Small intestine (tissue), 7 donors: ENCODE data around the gene CACNA1I. TPM values are rescaled to one million over a fixed set of nuclear protein-coding genes. Genes with fewer than 3 reads are reported as not detected.

Experiments
- DNase-seq, 2 donors: peaks; one replicate each; pipeline versions ENCODE4 v3.0.0 to v3.0.0-alpha.2; 2013
- FAIRE-seq: peaks from 2 replicates; lab custom pipeline; 2012; peaks lifted over from hg19 to GRCh38; lab: Jason Lieb, UNC
- H3K27ac ChIP-seq, 3 donors: one replicate each; pipeline ENCODE4 v1.5.1; 2013; ENCODE audit warnings: low read length in 2 of 3, mild to moderate bottlenecking in 2 of 3, control low read depth in 1 of 3, inconsistent platforms in 1 of 3, low read depth in 1 of 3, moderate library complexity in 1 of 3
- H3K27me3 ChIP-seq, 3 donors: one replicate each; pipeline ENCODE4 v1.6.1; 2013; ENCODE audit warnings: low read length in 3 of 3, inconsistent platforms in 1 of 3; ENCODE audit not compliant: control insufficient read depth in 3 of 3, insufficient read depth in 3 of 3
- H3K36me3 ChIP-seq, 3 donors: one replicate each; pipeline ENCODE4 v1.6.1; 2013; ENCODE audit warnings: low read length in 3 of 3, inconsistent platforms in 1 of 3, low read depth in 1 of 3, mild to moderate bottlenecking in 1 of 3, moderate library complexity in 1 of 3; ENCODE audit not compliant: control insufficient read depth in 3 of 3, insufficient read depth in 2 of 3
- H3K4me1 ChIP-seq, 3 donors: one replicate each; pipeline ENCODE4 v1.6.1; 2013; ENCODE audit warnings: low read length in 2 of 3, inconsistent platforms in 1 of 3, low read depth in 1 of 3, mild to moderate bottlenecking in 1 of 3, moderate library complexity in 1 of 3; ENCODE audit not compliant: control insufficient read depth in 3 of 3, insufficient read depth in 2 of 3
- H3K4me3 ChIP-seq, 3 donors: one replicate each; pipeline ENCODE4 v1.5.1; 2013; ENCODE audit warnings: low read length in 3 of 3, control low read depth in 1 of 3, inconsistent platforms in 1 of 3, low read depth in 1 of 3, mild to moderate bottlenecking in 1 of 3, moderate library complexity in 1 of 3
- H3K9me3 ChIP-seq, 2 donors: one replicate each; pipeline ENCODE4 v1.6.1; 2013; ENCODE audit warnings: low read depth in 1 of 2, low read length in 1 of 2; ENCODE audit not compliant: control insufficient read depth in 2 of 2, insufficient read depth in 1 of 2
- WGBS, 3 donors: extraction: QIAGEN DNeasy Blood & Tissue Kit; methylation state at CpG; one replicate each; pipeline ENCODE4 v1.1.7; 2013; 5-methylcytosine and 5-hydroxymethylcytosine counted together
- polyA plus RNA-seq, 4 donors: library from polyadenylated mRNA; stranded (reverse) in 3 of 4; unstranded in 1 of 4; fragments of 200-250 nt in 3 of 4; fragments of 120-200 nt in 1 of 4; gene quantifications; one replicate each; pipeline versions ENCODE4 v1.2.1 to v1.2.3, GENCODE V29; 2013
- donor health status: healthy with polysubstance abuse.
- donor health status: control.
- donor health status: control.
- donor health status: Bipolar disorder and iron deficiency.
- donor health status: healthy.

Gene CACNA1I
- polyA plus RNA-seq, 4 donors = under 0.01 to 0.25 (median 0.18) TPM; not detected in 1

- H3K4me3 ChIP-seq = no peak overlapping the region
- H3K36me3 ChIP-seq = no peaks in the 10 kb centered on the region
- H3K9me3 ChIP-seq = no peaks in the 10 kb centered on the region
- FAIRE-seq (no peak), DNase-seq (no peak)
- 52 to 68% (median 55%) methylated on average over 24 to 39 of the region's 39 CpGs for WGBS, 3 donors
- no peak overlapping the region for H3K27ac ChIP-seq
- peaks cover 0 to 59% (median 19%) of the 10 kb centered on the region in 3 donors for H3K27me3 ChIP-seq
- no peaks in the 10 kb centered on the region for H3K4me1 ChIP-seq
Measured at GRCh38 chr22:39686178-39686620, 115.6 kb downstream of the CACNA1I start.

GRCh38 chr22:39686776-39687525, 116.4 kb downstream of the CACNA1I start:
- FAIRE-seq (no peak), DNase-seq (no peak)
- Histone ChIP-seq H3K9me3 (no peaks in the 10 kb centered on the region), H3K27me3 (peaks cover 0 to 66% (median 19%) of the 10 kb centered on the region in 3 donors), H3K27ac (no peak overlapping the region), H3K4me1 (no peaks in the 10 kb centered on the region), H3K36me3 (no peaks in the 10 kb centered on the region), H3K4me3 (no peak overlapping the region)
- WGBS, 3 donors = 67 to 85% (median 75%) methylated on average over 14 to 17 of the region's 17 CpGs

DNA sequence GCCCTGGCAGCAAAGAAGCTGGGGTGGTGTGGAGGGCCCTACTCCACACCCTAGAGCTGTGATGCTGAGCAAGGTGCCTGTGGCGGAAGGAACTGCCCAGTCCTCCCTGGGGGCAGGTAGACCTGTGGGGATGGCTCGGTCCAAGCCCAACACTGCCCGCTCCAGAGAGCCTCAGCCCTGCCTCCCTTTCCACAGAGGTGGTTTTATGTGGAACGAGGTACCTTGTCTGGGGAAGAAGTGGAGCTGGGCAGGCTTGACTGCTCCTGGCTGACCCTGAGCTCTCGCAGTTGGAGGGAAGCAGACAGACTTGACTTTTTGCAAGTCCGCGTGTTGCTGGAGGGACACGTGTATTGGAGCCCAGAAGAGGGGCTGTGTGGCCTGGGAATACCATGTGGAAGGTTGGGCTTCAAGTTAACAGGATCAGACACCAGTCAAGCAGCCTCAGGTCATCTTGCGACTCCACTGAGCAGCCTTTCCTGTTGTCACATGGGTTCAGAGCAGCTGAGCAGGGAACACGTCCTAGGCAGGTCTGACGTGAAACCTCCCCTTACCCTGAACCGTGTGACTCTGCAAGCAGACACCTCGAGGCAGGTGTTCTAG, 117.7 kb downstream of the CACNA1I start:
- H3K27me3 ChIP-seq = peaks cover 0 to 65% (median 19%) of the 10 kb centered on the region in 3 donors
- no peak for FAIRE-seq
- WGBS, 3 donors = 70 to 78% (median 70%) methylated on average over 13 of the region's 13 CpGs

DNA sequence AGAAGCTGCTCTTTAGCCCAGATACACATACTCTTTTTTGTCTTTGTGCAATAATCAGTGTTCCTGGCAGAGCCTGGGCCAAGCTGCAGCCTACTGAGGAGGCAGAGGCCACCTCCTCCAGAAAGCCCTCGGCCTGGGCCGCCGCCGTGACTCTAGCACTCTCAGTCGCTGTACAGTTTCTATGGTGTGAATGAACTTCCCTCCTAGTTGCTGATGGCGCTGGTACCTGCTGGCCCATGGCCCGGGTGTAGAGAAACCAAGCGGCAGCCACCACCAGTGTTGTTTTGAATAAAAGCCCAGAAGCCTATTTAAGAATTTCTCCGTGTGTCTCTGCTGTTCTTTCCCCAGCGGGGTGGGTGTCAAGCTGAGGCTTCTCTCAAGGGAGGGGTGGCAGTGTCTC, 118.9 kb downstream of the CACNA1I start:
- FAIRE-seq = no peak

More for the DNA sequence above, 117.7 kb downstream of the CACNA1I start:
- no peak overlapping the region for H3K4me3 ChIP-seq
- no peak for DNase-seq
- H3K4me1 ChIP-seq = no peaks in the 10 kb centered on the region
- H3K27ac ChIP-seq = no peak overlapping the region
- H3K9me3 ChIP-seq = no peaks in the 10 kb centered on the region
- H3K36me3 ChIP-seq = no peaks in the 10 kb centered on the region

DNA sequence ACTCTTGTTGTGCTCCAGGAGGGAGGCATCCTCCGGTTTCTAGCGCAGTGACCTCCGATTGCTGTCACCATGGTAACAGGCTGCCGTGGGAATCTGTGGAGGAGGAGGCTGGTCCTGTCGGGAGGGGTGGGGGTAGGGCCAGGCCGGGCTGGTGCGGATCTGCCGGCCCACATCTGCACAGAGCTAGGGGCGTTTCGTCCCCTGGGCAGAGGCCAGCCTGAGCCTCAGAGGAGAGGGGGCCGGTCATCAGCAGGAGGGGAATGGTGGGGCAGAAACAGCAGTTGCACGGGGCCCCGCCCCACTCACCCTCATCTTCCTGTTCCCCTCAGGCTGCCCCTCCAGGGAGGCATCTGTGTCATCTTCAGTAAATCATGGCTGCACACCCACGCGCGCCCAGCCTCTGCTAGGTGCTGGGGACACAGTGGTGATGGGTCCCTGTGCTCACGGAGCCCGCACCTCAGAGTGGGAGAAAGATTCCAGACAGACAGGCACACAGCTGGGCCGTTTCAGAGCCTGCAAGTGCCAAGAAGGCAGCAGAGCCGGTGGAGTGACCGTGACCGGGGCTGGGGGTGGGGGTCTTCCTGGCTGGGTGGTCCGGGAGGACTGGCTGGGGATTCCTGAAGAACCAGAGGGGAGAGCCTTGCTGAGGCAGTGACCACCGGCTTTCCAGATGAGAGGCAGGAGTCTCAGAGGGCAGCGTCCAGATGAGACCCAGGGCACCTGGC, 120.5 kb downstream of the CACNA1I start:
- 21 to 34% (median 32%) methylated on average over 25 of the region's 25 CpGs for WGBS, 3 donors
- FAIRE-seq = no peak
- Histone ChIP-seq H3K4me1 (no peaks in the 10 kb centered on the region), H3K4me3 (no peak overlapping the region), H3K36me3 (no peaks in the 10 kb centered on the region), H3K27ac (no peak overlapping the region), H3K9me3 (no peaks in the 10 kb centered on the region), H3K27me3 (peaks cover 0 to 64% (median 14%) of the 10 kb centered on the region in 3 donors)
- no peak for DNase-seq

More for the DNA sequence above, 118.9 kb downstream of the CACNA1I start:
- Histone ChIP-seq H3K4me3 (no peak overlapping the region), H3K36me3 (no peaks in the 10 kb centered on the region), H3K4me1 (no peaks in the 10 kb centered on the region), H3K9me3 (no peaks in the 10 kb centered on the region), H3K27ac (no peak overlapping the region), H3K27me3 (peaks cover 0 to 62% (median 19%) of the 10 kb centered on the region in 3 donors)
- DNase-seq = no peak
- 90 to 94% (median 92%) methylated on average over 10 of the region's 10 CpGs for WGBS, 3 donors

GRCh38 chr22:39693943-39694500, 123.5 kb downstream of the CACNA1I start:
- 58 to 71% (median 67%) methylated on average over 12 to 14 of the region's 14 CpGs for WGBS, 3 donors
- peaks cover 0 to 45% (median 4%) of the 10 kb centered on the region in 3 donors for H3K27me3 ChIP-seq

GRCh38 chr22:39697790-39698430, 127.4 kb downstream of the CACNA1I start:
- no peak for DNase-seq
- H3K27ac ChIP-seq = no peak overlapping the region
- no peak for FAIRE-seq
- no peaks in the 10 kb centered on the region for H3K9me3 ChIP-seq
- 74 to 80% (median 78%) methylated on average over 13 to 14 of the region's 14 CpGs for WGBS, 3 donors
- peaks cover 0 to 22% (median 0%) of the 10 kb centered on the region in 3 donors for H3K27me3 ChIP-seq
- H3K4me1 ChIP-seq = no peaks in the 10 kb centered on the region
- H3K4me3 ChIP-seq = no peak overlapping the region
- H3K36me3 ChIP-seq = no peaks in the 10 kb centered on the region

More at GRCh38 chr22:39693943-39694500, 123.5 kb downstream of the CACNA1I start:
- no peak for DNase-seq
- no peak for FAIRE-seq
- Histone ChIP-seq H3K36me3 (no peaks in the 10 kb centered on the region), H3K4me3 (no peak overlapping the region), H3K9me3 (no peaks in the 10 kb centered on the region), H3K27ac (no peak overlapping the region), H3K4me1 (no peaks in the 10 kb centered on the region)
